ENCODE results near the gene MAP1B.

- no peak for TF ChIP-seq REST (IDR thresholded peaks at IDR 0.05)
- TF ChIP-seq, protein P1, sequence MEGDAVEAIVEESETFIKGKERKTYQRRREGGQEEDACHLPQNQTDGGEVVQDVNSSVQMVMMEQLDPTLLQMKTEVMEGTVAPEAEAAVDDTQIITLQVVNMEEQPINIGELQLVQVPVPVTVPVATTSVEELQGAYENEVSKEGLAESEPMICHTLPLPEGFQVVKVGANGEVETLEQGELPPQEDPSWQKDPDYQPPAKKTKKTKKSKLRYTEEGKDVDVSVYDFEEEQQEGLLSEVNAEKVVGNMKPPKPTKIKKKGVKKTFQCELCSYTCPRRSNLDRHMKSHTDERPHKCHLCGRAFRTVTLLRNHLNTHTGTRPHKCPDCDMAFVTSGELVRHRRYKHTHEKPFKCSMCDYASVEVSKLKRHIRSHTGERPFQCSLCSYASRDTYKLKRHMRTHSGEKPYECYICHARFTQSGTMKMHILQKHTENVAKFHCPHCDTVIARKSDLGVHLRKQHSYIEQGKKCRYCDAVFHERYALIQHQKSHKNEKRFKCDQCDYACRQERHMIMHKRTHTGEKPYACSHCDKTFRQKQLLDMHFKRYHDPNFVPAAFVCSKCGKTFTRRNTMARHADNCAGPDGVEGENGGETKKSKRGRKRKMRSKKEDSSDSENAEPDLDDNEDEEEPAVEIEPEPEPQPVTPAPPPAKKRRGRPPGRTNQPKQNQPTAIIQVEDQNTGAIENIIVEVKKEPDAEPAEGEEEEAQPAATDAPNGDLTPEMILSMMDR (IDR thresholded peaks at IDR 0.05): no peak
- no peak for TF ChIP-seq TFCP2L1 (CRISPR knock-in tag; IDR thresholded peaks at IDR 0.05)
- TF ChIP-seq RNF2 (IDR thresholded peaks at IDR 0.05; ENCODE audit: borderline replicate concordance, low read depth): no peak
- TF ChIP-seq, protein P2, sequence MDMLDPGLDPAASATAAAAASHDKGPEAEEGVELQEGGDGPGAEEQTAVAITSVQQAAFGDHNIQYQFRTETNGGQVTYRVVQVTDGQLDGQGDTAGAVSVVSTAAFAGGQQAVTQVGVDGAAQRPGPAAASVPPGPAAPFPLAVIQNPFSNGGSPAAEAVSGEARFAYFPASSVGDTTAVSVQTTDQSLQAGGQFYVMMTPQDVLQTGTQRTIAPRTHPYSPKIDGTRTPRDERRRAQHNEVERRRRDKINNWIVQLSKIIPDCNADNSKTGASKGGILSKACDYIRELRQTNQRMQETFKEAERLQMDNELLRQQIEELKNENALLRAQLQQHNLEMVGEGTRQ (IDR thresholded peaks at IDR 0.05): no peak
- TF ChIP-seq ATOH8 (CRISPR knock-in tag; IDR thresholded peaks at IDR 0.05; ENCODE audit: low read depth): no peak
- TF ChIP-seq EP300 (IDR thresholded peaks at IDR 0.05): no peak
- TF ChIP-seq CHD2 (IDR thresholded peaks at IDR 0.05; ENCODE audit: low read length, partially characterized antibody): no peak
- no peak for TF ChIP-seq NFE2L2 (conservative IDR thresholded peaks at IDR 0.05; ENCODE audit: low read length)
Measured at GRCh38 chr5:72065751-72066255, 41.5 kb upstream of the MAP1B start.
